Activated T-helper 1 cell treated with anti-CD3 and anti-CD28 coated beads, Interleukin-12 subunit alpha, Interleukin-12 subunit beta, Interleukin-2, Interleukin-4 antibody, amounts not matched to agents 30 ng/mL and 10 ng/mL and 1 ng/mL, durations not matched to agents 14 hours and 24 hours and 36 hours (primary cell): Measurements from ENCODE around the gene JPH2. TPM values are rescaled to one million over a fixed set of nuclear protein-coding genes. Genes with fewer than 3 reads are reported as not detected.

Experiments used
- DNase-seq: peaks from one replicate; pipeline ENCODE4 v3.0.0; 2021; ENCODE audit warnings: low spot score
- H3K27ac Mint-ChIP-seq: one replicate; pipeline ENCODE4 v1.8.0; 2021; ENCODE audit warnings: mild to moderate bottlenecking, mixed read lengths
- H3K27me3 Mint-ChIP-seq: one replicate; pipeline ENCODE4 v1.8.0; 2022; ENCODE audit warnings: mild to moderate bottlenecking, moderate library complexity, mixed read lengths; ENCODE audit not compliant: insufficient read depth
- H3K36me3 Mint-ChIP-seq: one replicate; pipeline ENCODE4 v1.8.0; 2021; ENCODE audit warnings: low read depth, mixed read lengths
- H3K4me1 Mint-ChIP-seq: one replicate; pipeline ENCODE4 v1.8.0; 2021; ENCODE audit warnings: low read depth, mixed read lengths
- H3K4me3 Mint-ChIP-seq: one replicate; pipeline ENCODE4 v1.8.0; 2021; ENCODE audit warnings: mild to moderate bottlenecking, moderate library complexity, mixed read lengths
- H3K9me3 Mint-ChIP-seq: one replicate; pipeline ENCODE4 v1.8.0; 2021; ENCODE audit warnings: mixed read lengths
- intact Hi-C: fragments of 100-400 bp; cut with micrococcal nuclease; formaldehyde crosslinking; loops from one replicate; pipeline ENCODE4 v1.15.1; 2024
- total RNA-seq: library from RNA; stranded (reverse); gene quantifications from 2 replicates; pipeline ENCODE4 v1.2.3, GENCODE V29; 2022

JPH2 gene
- total RNA-seq, 1 donor from 2014 or later = not detected

DNA sequence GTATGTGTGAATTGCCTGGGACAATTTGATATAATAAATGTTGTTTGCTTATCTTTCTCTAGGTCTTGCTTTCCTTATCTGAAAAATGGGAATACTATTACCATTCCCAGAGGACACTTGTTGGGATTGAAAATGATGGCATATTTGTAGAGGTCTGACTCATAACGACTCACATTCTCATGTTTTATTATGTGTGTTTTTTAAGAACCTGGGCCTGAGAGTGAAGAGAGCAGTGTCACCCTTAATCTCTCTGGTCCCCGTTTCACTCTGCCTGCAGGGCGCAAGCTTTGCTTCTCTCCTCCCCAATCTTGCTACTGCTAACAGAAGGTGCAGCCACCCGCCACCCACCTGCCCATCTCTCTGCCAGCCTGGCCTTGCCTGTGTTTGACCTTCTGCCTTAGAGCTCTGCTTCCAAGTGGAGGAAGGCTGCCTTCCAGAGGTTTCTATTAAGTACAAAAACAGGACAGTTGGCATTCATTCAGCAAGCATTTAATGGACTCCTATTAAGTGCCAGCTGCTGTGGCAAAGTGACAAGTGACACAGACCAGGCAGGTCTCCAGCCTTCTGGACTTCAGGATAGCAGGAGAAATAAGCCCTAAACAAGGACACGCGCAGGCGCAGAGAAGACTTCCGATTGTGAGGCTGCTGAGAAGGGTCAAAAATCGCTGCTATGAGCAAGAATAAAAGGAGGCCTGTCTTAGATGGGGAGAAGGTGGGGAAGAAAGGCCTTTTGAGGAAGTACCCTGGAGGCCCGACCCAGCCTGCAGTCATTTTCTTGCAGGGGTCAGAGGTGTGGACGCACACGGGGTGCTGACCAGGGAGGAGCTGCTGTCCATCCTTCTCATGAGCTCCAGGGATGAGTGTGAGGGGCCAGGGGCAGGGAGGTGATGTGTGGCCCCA lies 112.5 kb downstream of the JPH2 start:
- DNase-seq = no peak
- Mint-ChIP-seq H3K36me3 (peaks cover 2% of the 10 kb centered on the region), H3K4me1 (peaks cover 71% of the 10 kb centered on the region), H3K4me3 (no peak overlapping the region), H3K9me3 (no peaks in the 10 kb centered on the region), H3K27me3 (peaks cover 5% of the 10 kb centered on the region), H3K27ac (peak overlapping the region; percentile 10)
- intact Hi-C loops = no loop called here

GRCh38 chr20:44073675-44074071 lies 113.3 kb downstream of the JPH2 start:
- no peaks in the 10 kb centered on the region for H3K9me3 Mint-ChIP-seq
- no peak overlapping the region for H3K27ac Mint-ChIP-seq
- H3K4me3 Mint-ChIP-seq = no peak overlapping the region
- intact Hi-C loops = no loop called here
- peaks cover 77% of the 10 kb centered on the region for H3K4me1 Mint-ChIP-seq
- H3K27me3 Mint-ChIP-seq = peaks cover 5% of the 10 kb centered on the region
- DNase-seq = no peak
- peaks cover 2% of the 10 kb centered on the region for H3K36me3 Mint-ChIP-seq

- H3K27me3 Mint-ChIP-seq = peaks cover 4% of the 10 kb centered on the region
- no peaks in the 10 kb centered on the region for H3K9me3 Mint-ChIP-seq
- H3K36me3 Mint-ChIP-seq = peaks cover 2% of the 10 kb centered on the region
- intact Hi-C loops = no loop called here
- no peak overlapping the region for H3K27ac Mint-ChIP-seq
- peaks cover 77% of the 10 kb centered on the region for H3K4me1 Mint-ChIP-seq
- H3K4me3 Mint-ChIP-seq = no peak overlapping the region
- no peak for DNase-seq
These were observed 113.8 kb downstream of the JPH2 start for GRCh38 chr20:44073011-44073674.

GRCh38 chr20:44072384-44072783 lies 114.6 kb downstream of the JPH2 start:
- Mint-ChIP-seq H3K4me1 (peaks cover 82% of the 10 kb centered on the region), H3K27me3 (peaks cover 3% of the 10 kb centered on the region), H3K4me3 (no peak overlapping the region), H3K9me3 (no peaks in the 10 kb centered on the region), H3K27ac (no peak overlapping the region), H3K36me3 (peaks cover 3% of the 10 kb centered on the region)
- no peak for DNase-seq
- intact Hi-C loops = no loop called here

DNA sequence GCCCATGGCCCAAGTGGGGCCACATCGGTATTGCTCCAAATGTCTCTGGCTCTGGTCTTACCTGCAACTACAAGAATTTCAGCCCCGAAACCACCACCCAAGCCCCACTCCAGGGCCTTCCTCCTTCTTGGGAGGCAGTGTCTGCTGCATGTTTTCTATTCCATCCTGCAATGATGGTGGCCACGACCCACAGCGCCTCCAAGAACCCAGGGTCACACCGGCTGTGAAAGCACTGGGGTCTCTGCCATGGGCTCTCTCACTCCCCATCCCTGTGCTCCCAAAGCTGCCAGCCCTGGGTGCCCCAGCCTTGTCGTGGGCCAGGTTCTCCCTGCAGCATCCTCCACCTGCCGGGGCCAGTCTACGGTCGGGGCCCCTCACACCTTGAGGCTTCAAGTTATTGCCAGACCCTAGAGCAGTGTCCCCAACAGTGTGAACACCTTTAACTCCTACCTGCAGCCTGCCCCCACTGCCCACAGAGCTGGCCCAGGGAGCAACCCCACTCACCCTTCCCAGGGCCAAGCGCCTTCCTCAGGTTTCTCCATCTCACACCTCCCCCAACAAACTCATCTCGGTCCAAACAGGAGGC lies 115.4 kb downstream of the JPH2 start:
- Mint-ChIP-seq H3K4me3 (no peak overlapping the region), H3K27me3 (peaks cover 5% of the 10 kb centered on the region), H3K27ac (no peak overlapping the region), H3K9me3 (no peaks in the 10 kb centered on the region), H3K4me1 (peaks cover 84% of the 10 kb centered on the region), H3K36me3 (peaks cover 3% of the 10 kb centered on the region)
- no peak for DNase-seq
- intact Hi-C loops = loop anchor here (2.0 kb wide), 2 partner anchors 53 to 155 kb away; no protein-coding TSS in a partner anchor

- no peak for DNase-seq
- intact Hi-C loops = loop anchor here (2.0 kb wide), 2 partner anchors 52 to 154 kb away; no protein-coding TSS in a partner anchor
- peaks cover 3% of the 10 kb centered on the region for H3K36me3 Mint-ChIP-seq
- H3K4me3 Mint-ChIP-seq = no peak overlapping the region
- H3K27me3 Mint-ChIP-seq = peaks cover 7% of the 10 kb centered on the region
- H3K4me1 Mint-ChIP-seq = peaks cover 84% of the 10 kb centered on the region
- H3K9me3 Mint-ChIP-seq = no peaks in the 10 kb centered on the region
- H3K27ac Mint-ChIP-seq = no peak overlapping the region
These were observed 115.9 kb downstream of the JPH2 start for GRCh38 chr20:44071057-44071456.

GRCh38 chr20:44070139-44070900 lies 116.7 kb downstream of the JPH2 start:
- intact Hi-C loops = loop anchor here (1.0 to 2.0 kb wide), 3 partner anchors 14 to 154 kb away; no protein-coding TSS in a partner anchor
- Mint-ChIP-seq H3K9me3 (no peaks in the 10 kb centered on the region), H3K27ac (peak overlapping the region; percentile 87), H3K4me3 (peak overlapping the region; percentile 52), H3K36me3 (peaks cover 1% of the 10 kb centered on the region), H3K27me3 (peaks cover 7% of the 10 kb centered on the region), H3K4me1 (peaks cover 78% of the 10 kb centered on the region)
- DNase-seq = peak; percentile 43

DNA sequence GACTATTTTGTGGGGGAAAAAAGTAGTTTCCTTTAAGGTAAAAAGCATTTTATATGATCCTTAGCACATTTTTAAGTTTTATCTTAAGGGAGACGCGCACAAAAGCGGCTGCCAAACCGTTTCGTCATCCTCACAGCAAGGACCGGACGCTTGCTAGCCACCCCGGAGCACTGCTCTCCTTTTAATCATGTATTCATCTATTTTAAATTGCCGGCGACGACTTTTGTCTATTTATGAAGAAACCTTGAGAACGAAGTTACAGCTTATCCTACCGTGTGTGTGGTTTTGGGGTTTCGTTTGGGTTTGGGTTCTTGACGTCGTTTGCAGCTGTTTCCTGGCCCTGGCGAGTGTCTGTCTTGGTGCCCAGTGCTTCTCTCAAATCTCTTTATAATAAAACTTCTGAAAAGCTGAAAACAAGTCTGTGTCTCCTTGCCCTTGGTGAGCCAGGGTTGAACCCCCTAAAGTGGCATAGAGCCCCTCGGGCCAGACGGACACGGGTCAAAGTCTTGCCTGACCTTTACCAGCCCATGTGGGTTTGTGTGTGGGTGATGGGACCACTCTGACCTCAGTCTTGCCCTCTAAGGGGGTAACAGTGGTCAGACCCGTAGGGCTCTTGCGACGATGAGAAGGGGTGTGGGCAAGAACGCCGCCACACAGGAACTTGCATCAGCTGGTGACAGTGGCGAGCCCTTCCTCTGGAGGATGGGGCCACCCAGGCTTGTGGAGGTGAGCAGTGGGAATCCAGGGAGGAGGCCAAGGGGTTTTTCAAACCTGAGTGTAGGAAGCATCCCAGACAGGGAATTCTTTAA lies 117.6 kb downstream of the JPH2 start:
- no peaks in the 10 kb centered on the region for H3K9me3 Mint-ChIP-seq
- H3K4me3 Mint-ChIP-seq = peak overlapping the region; percentile 52
- H3K27ac Mint-ChIP-seq = peak overlapping the region; percentile 87
- intact Hi-C loops = loop anchor here (1.0 to 5.0 kb wide), 7 partner anchors 11 to 318 kb away; no protein-coding TSS in a partner anchor
- peaks cover 1% of the 10 kb centered on the region for H3K36me3 Mint-ChIP-seq
- DNase-seq = peak; percentile 65
- peaks cover 69% of the 10 kb centered on the region for H3K4me1 Mint-ChIP-seq
- H3K27me3 Mint-ChIP-seq = peaks cover 4% of the 10 kb centered on the region

DNA sequence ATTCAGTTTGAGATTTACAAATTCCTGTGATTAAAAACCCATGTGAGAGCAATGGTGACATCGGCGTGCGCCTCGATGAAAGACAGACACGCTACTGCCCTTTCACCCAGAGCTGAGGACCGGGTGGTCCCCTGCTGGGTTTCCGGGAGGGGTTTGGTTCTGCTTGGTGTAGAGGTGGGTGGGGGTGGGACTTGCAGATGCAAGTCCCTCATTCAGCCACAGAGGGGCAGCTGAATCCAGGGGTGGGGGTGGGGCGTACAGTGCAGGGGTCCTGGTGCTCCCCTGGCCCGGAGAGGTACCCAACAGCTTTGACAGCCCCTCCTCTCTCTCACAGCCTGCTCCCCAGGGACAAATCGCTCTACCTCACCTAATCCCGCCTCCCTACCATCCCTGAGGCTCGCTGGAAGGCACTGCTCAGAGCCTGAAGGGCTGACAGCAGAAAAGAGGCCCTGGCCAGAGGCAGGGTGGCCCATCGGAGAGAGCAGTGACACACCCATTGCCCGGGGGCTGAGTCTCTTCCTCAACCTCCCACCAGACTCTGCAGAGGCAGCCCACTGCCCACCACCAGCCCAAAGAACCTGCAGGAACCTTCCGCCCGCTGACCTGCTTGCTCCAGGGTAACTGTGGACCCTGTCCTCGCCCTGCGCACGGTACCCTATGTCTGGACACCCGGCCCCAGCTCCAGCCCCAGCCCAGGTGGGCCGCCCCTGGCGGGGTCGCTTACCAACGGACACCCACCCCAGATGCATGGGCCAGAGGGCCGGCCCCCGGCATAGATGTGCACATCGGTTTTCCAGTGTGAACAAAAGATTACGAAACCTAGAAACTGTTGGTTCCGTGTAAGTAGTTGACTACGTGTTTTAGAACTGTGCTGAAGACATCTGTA lies 118.4 kb downstream of the JPH2 start:
- no peak for DNase-seq
- Mint-ChIP-seq H3K27ac (peak overlapping the region; percentile 87), H3K9me3 (no peaks in the 10 kb centered on the region), H3K4me3 (peak overlapping the region; percentile 52), H3K4me1 (peaks cover 60% of the 10 kb centered on the region), H3K27me3 (peaks cover 6% of the 10 kb centered on the region), H3K36me3 (peaks cover 1% of the 10 kb centered on the region)
- intact Hi-C loops = loop anchor here (1.0 to 5.0 kb wide), 4 partner anchors 12 to 317 kb away; no protein-coding TSS in a partner anchor

DNA sequence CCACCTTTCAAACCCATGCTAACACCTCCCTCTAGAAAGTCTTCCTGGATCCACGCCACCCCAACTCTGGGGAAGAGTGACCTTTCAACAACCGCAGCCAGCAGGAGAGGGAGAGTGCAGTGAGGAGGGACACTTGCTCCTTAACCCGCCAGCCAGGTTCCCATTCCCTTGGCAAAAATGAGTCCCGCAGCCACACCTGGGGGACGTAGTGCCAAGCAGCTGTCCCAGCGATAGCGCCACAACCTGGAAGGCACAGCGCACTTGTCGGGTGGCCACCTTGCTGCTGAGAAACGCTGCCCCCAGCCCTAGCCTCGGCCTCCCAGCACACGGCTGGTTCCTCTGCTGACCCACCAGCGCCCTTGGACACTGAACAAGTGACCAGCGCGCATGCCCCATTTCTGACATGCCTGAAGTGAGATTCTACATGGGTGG lies 119.3 kb downstream of the JPH2 start:
- no peaks in the 10 kb centered on the region for H3K9me3 Mint-ChIP-seq
- no peak overlapping the region for H3K4me3 Mint-ChIP-seq
- no peak for DNase-seq
- H3K4me1 Mint-ChIP-seq = peaks cover 53% of the 10 kb centered on the region
- intact Hi-C loops = loop anchor here (5.0 kb wide), 1 partner anchor 140 kb away; no protein-coding TSS in a partner anchor
- H3K36me3 Mint-ChIP-seq = peaks cover 1% of the 10 kb centered on the region
- peaks cover 6% of the 10 kb centered on the region for H3K27me3 Mint-ChIP-seq
- H3K27ac Mint-ChIP-seq = no peak overlapping the region
